GM12873 (cell line): Measurements from ENCODE around the gene TMEM243.

Experiments
- TF ChIP-seq, protein P1 (sequence below): IDR thresholded peaks from 2 replicates; pipeline ENCODE4 v1.5.1; 2012; ENCODE audit warnings: low read depth, mild to moderate bottlenecking, moderate library complexity, low read length, control low read depth; ENCODE audit not compliant: insufficient read depth; ENCODE audit errors: missing control alignments

The TMEM243 gene, protein sequence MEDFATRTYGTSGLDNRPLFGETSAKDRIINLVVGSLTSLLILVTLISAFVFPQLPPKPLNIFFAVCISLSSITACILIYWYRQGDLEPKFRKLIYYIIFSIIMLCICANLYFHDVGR

DNA sequence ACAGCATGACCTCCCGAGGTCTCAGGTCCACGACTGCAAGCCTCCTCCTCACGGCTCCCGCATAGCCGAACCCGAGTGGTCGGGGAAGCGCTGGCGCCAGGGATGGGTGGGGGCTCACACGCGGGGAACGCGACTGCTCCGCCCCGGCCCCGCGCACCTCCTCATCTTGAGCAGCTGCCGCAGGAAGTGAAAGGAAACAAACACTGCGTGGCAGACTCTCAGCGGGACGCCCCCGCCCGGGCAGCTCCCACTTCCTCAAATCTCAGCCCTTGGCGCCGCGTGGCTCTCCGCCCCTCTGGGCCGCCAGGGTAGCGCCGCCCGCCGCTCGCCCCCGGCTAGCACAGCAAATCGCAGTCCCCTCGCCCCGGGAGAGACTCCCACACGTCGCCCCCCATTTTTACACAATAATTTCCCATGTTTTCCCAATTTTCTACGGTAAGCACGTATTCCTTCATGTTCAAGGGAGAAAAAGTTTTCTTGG, at the start of gene TMEM243:
Gene TMEM243, minus strand, starts transcription at position 188 of the 481 bp plus-strand sequence. CDS start 229 bp downstream, outside the sequence.
- TF ChIP-seq, protein P1, sequence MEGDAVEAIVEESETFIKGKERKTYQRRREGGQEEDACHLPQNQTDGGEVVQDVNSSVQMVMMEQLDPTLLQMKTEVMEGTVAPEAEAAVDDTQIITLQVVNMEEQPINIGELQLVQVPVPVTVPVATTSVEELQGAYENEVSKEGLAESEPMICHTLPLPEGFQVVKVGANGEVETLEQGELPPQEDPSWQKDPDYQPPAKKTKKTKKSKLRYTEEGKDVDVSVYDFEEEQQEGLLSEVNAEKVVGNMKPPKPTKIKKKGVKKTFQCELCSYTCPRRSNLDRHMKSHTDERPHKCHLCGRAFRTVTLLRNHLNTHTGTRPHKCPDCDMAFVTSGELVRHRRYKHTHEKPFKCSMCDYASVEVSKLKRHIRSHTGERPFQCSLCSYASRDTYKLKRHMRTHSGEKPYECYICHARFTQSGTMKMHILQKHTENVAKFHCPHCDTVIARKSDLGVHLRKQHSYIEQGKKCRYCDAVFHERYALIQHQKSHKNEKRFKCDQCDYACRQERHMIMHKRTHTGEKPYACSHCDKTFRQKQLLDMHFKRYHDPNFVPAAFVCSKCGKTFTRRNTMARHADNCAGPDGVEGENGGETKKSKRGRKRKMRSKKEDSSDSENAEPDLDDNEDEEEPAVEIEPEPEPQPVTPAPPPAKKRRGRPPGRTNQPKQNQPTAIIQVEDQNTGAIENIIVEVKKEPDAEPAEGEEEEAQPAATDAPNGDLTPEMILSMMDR, result peak; percentile 33

GRCh38 chr7:87267239-87267900, 47.8 kb upstream of the TMEM243 start:
- TF ChIP-seq, protein P1, result no peak

- TF ChIP-seq, protein P1, result no peak
Observed at GRCh38 chr7:87263537-87263936, 44.0 kb upstream of the TMEM243 start.

DNA sequence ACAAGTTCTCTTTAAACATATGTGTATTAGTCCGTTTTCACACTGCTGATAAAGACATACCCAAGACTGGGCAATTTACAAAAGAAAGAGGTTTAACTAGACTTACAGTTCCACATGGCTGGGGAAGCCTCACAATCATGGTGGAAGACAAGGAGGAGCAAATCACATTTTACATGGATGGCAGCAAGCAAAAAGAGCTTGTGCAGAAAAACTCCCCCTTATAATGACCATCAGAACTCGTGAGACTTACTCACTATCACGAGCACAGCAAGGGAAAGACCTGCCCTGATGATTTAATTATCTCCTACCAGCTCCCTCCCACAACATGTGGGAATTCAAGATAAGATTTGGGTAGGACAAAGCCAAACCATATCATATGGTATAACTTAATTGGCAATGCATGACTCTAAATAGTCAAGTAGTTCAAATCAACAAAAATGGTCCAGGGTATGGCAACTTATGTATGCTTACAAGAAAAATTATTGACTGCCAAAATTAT, 34.1 kb upstream of the TMEM243 start:
- TF ChIP-seq, protein P1, result no peak

DNA sequence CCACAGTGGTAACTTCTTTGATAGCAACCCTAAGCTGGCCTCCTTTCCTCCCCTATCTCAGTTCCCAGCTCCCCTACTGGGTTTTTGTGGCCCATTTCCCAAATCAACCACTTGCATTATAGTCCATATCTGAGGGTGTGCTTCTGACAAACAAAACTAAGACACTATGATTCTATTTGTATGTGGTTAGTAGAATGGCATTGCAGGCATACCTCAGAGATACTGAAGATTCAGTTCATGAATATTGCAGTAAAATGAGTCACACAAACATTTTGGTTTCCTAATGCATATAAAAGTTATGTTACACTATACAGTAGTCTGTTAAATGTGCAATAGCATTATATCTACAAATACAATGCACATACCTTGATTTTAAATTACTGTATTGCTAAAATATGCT, 15.4 kb upstream of the TMEM243 start:
- TF ChIP-seq, protein P1, result no peak

GRCh38 chr7:87231711-87232110, 12.2 kb upstream of the TMEM243 start:
- TF ChIP-seq, protein P1, result no peak

- TF ChIP-seq, protein P1, result no peak
Observed at GRCh38 chr7:87231258-87231657, 11.7 kb upstream of the TMEM243 start.
